Glutamatergic neuron (in vitro differentiated cells): Measurements from ENCODE around the gene TBC1D8B. TPM values are rescaled to one million over a fixed set of nuclear protein-coding genes. Genes with fewer than 3 reads are reported as not detected.

ENCODE experiments used
- DNase-seq: peaks from one replicate; pipeline ENCODE4 v3.0.0; 2022
- H3K27ac Mint-ChIP-seq: one replicate; pipeline ENCODE4 v1.8.0; 2020; ENCODE audit warnings: mild to moderate bottlenecking, mixed read lengths, inconsistent platforms; ENCODE audit not compliant: unreplicated experiment
- H3K27me3 Mint-ChIP-seq: one replicate; pipeline ENCODE4 v1.8.0; 2020; ENCODE audit warnings: mild to moderate bottlenecking, moderate library complexity, mixed read lengths, inconsistent platforms; ENCODE audit not compliant: unreplicated experiment
- H3K36me3 Mint-ChIP-seq: one replicate; pipeline ENCODE4 v1.8.0; 2020; ENCODE audit warnings: mild to moderate bottlenecking, mixed read lengths, inconsistent platforms; ENCODE audit not compliant: unreplicated experiment
- H3K4me1 Mint-ChIP-seq: one replicate; pipeline ENCODE4 v1.8.0; 2020; ENCODE audit warnings: mild to moderate bottlenecking, low read depth, mixed read lengths, inconsistent platforms; ENCODE audit not compliant: unreplicated experiment
- H3K4me3 Mint-ChIP-seq: one replicate; pipeline ENCODE4 v1.8.0; 2020; ENCODE audit warnings: mild to moderate bottlenecking, mixed read lengths, inconsistent platforms; ENCODE audit not compliant: unreplicated experiment
- H3K9me3 Mint-ChIP-seq: one replicate; pipeline ENCODE4 v1.8.0; 2020; ENCODE audit warnings: mild to moderate bottlenecking, moderate library complexity, mixed read lengths, inconsistent platforms; ENCODE audit not compliant: unreplicated experiment
- CTCF ChIP-seq: fragments of 200-600 bp; sonication (generic); IDR thresholded peaks from one replicate; pipeline ENCODE4 v1.5.0; 2021; ENCODE audit not compliant: partially characterized antibody, unreplicated experiment
- total RNA-seq: library from RNA; stranded (reverse); fragmentation: NEBNext Ultra II Directional; extraction: Animal tissue kit (Norgen Biotek cat#: 25700); gene quantifications from one replicate; pipeline ENCODE4 v1.2.1, GENCODE V29; 2021; ENCODE audit not compliant: unreplicated experiment

The TBC1D8B gene
- total RNA-seq, 1 donor from 2014 or later = 4.6 TPM

GRCh38 chrX:106917830-106918500, 115.5 kb downstream of the TBC1D8B start:
- no peaks in the 10 kb centered on the region for H3K27me3 Mint-ChIP-seq
- peaks cover 1% of the 10 kb centered on the region for H3K9me3 Mint-ChIP-seq
- no peak overlapping the region for H3K27ac Mint-ChIP-seq
- TF ChIP-seq CTCF = no peak
- H3K4me3 Mint-ChIP-seq = no peak overlapping the region
- no peaks in the 10 kb centered on the region for H3K36me3 Mint-ChIP-seq
- H3K4me1 Mint-ChIP-seq = no peaks in the 10 kb centered on the region
- no peak for DNase-seq

GRCh38 chrX:106919932-106920452, 117.5 kb downstream of the TBC1D8B start, which contains the start of gene CLDN2:
Gene CLDN2, plus strand, starts transcription at chrX:106920402. Its CDS starts 7,827 bp downstream, at chrX:106928229.
- Mint-ChIP-seq H3K27me3 (no peaks in the 10 kb centered on the region), H3K4me1 (no peaks in the 10 kb centered on the region), H3K4me3 (no peak within 1 kb of the TSS), H3K27ac (no peak within 1 kb of the TSS), H3K36me3 (no peaks in the 10 kb centered on the region), H3K9me3 (no peaks in the 10 kb centered on the region)
- no peak for DNase-seq
- no peak for TF ChIP-seq CTCF

GRCh38 chrX:106921637-106922036, 119.2 kb downstream of the TBC1D8B start:
- Mint-ChIP-seq H3K9me3 (no peaks in the 10 kb centered on the region), H3K4me1 (no peaks in the 10 kb centered on the region), H3K27ac (no peak overlapping the region), H3K4me3 (no peak overlapping the region), H3K27me3 (no peaks in the 10 kb centered on the region), H3K36me3 (no peaks in the 10 kb centered on the region)
- no peak for TF ChIP-seq CTCF
- DNase-seq = no peak

Other genes starting within 250 kb of the TBC1D8B start
- gene RADX, start 190.7 kb upstream of the TBC1D8B start, total RNA-seq = 7.5 TPM
- gene RNF128, start 76.0 kb upstream of the TBC1D8B start, total RNA-seq = not detected
- not detected for gene RIPPLY1, start 100.7 kb downstream of the TBC1D8B start, total RNA-seq
- not detected for gene CLDN2, start 117.7 kb downstream of the TBC1D8B start, total RNA-seq
- gene MORC4, start 197.5 kb downstream of the TBC1D8B start, total RNA-seq = 2.0 TPM